Activated naive CD4-positive, alpha-beta T cell treated with anti-CD3 and anti-CD28 coated beads for 36 hours (primary cell): Measurements from ENCODE around the gene ATP11C. TPM values are rescaled to one million over a fixed set of nuclear protein-coding genes. Genes with fewer than 3 reads are reported as not detected.

Experiments
- CTCF ChIA-PET: fragments of 350-600 bp; sonication (Branson Sonifier 250); formaldehyde crosslinking; loops from one replicate; lab custom pipeline; 2021; ENCODE audit warnings: antibody characterized with exemption; lab: Charles Lee
- DNase-seq: peaks from one replicate; pipeline ENCODE4 v3.0.0-alpha.2; 2020
- H3K27ac Mint-ChIP-seq: one replicate; pipeline ENCODE4 v1.8.0; 2021; ENCODE audit warnings: mild to moderate bottlenecking, mixed read lengths
- H3K27me3 Mint-ChIP-seq: one replicate; pipeline ENCODE4 v1.8.0; 2021; ENCODE audit warnings: low read depth, mixed read lengths
- H3K36me3 Mint-ChIP-seq: one replicate; pipeline ENCODE4 v1.8.0; 2021; ENCODE audit warnings: low read depth, mixed read lengths
- H3K4me1 Mint-ChIP-seq: one replicate; pipeline ENCODE4 v1.8.0; 2021; ENCODE audit warnings: low read depth, mixed read lengths
- H3K4me3 Mint-ChIP-seq: one replicate; pipeline ENCODE4 v1.8.0; 2021; ENCODE audit warnings: mild to moderate bottlenecking, moderate library complexity, mixed read lengths
- H3K9me3 Mint-ChIP-seq: one replicate; pipeline ENCODE4 v1.8.0; 2021; ENCODE audit warnings: mixed read lengths
- intact Hi-C: fragments of 100-400 bp; cut with micrococcal nuclease; formaldehyde crosslinking; loops from one replicate; pipeline ENCODE4 v1.15.1; 2023
- total RNA-seq, 2 experiments: library from RNA; stranded (reverse); gene quantifications; one replicate each; pipeline ENCODE4 v1.2.3, GENCODE V29; 2021

Gene ATP11C
- total RNA-seq, 2 experiments from 2014 or later: 18.3 to 20.8 TPM

DNA sequence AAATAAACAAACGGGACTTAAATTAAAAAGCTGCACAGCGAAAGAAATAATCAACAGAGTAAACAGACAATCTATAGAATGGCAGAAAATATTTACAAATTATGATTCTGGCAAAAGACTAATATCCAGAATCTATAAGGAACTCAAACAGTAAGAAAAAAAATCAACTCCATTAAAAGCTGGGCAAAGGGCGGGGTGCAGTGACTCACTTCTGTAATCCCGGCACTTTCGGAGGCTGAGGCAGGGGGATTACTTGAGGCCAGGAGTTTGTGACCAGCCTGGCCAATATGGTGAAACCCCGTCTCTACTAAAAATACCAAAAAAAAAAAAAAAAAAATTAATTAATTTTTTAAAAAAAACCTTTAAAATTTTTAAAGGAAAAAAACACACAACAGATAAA lies 109.0 kb downstream of the ATP11C start:
- intact Hi-C loops: no loop called here
- CTCF ChIA-PET: no interaction called here
- peaks cover 3% of the 10 kb centered on the region for H3K36me3 Mint-ChIP-seq
- no peak for DNase-seq
- H3K4me1 Mint-ChIP-seq: peaks cover 7% of the 10 kb centered on the region
- no peaks in the 10 kb centered on the region for H3K27me3 Mint-ChIP-seq
- H3K9me3 Mint-ChIP-seq: no peaks in the 10 kb centered on the region
- no peak overlapping the region for H3K4me3 Mint-ChIP-seq
- no peak overlapping the region for H3K27ac Mint-ChIP-seq

GRCh38 chrX:139820358-139820984 lies 112.4 kb downstream of the ATP11C start:
- no peak overlapping the region for H3K27ac Mint-ChIP-seq
- DNase-seq: no peak
- no peaks in the 10 kb centered on the region for H3K27me3 Mint-ChIP-seq
- H3K36me3 Mint-ChIP-seq: peaks cover 11% of the 10 kb centered on the region
- CTCF ChIA-PET: no interaction called here
- peaks cover 26% of the 10 kb centered on the region for H3K4me1 Mint-ChIP-seq
- H3K4me3 Mint-ChIP-seq: no peak overlapping the region
- H3K9me3 Mint-ChIP-seq: no peaks in the 10 kb centered on the region
- intact Hi-C loops: no loop called here

- intact Hi-C loops: loop anchor here (5.0 kb wide), 1 partner anchor 116 kb away; the partner anchor contains the start of gene ATP11C
- H3K9me3 Mint-ChIP-seq: no peaks in the 10 kb centered on the region
- peaks cover 23% of the 10 kb centered on the region for H3K36me3 Mint-ChIP-seq
- peaks cover 26% of the 10 kb centered on the region for H3K4me1 Mint-ChIP-seq
- no peaks in the 10 kb centered on the region for H3K27me3 Mint-ChIP-seq
- no peak for DNase-seq
- no peak overlapping the region for H3K4me3 Mint-ChIP-seq
- CTCF ChIA-PET: interaction anchor here (0.5 kb wide), 1 partner anchor 38 kb away, joined by 4 read pairs; no protein-coding TSS in a partner anchor
- H3K27ac Mint-ChIP-seq: no peak overlapping the region
Observed at GRCh38 chrX:139816204-139816603, 116.6 kb downstream of the ATP11C start.

DNA sequence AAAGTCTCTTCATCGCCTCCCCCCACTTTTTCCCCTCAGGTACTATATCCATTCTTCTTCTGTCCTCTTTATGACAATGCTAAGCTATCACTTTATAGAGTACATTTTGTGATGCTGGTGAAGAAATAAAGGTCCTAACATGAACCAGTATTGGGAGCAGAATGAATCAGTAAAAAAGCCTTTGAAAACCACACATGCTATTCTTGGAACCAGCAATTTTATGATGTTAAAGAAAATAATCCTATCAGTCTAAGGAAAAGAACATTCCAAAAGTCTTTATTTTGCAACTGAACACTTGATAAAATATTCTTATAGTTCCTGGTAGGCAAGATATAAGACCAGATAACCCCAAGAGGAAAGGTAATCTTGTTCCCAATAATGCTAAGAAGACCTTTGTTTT lies 117.1 kb downstream of the ATP11C start:
- Mint-ChIP-seq H3K4me1 (peaks cover 26% of the 10 kb centered on the region), H3K27ac (no peak overlapping the region), H3K27me3 (no peaks in the 10 kb centered on the region), H3K36me3 (peaks cover 24% of the 10 kb centered on the region), H3K9me3 (no peaks in the 10 kb centered on the region), H3K4me3 (no peak overlapping the region)
- CTCF ChIA-PET: interaction anchor here (0.5 kb wide), 1 partner anchor 38 kb away, joined by 4 read pairs; no protein-coding TSS in a partner anchor
- intact Hi-C loops: loop anchor here (5.0 kb wide), 1 partner anchor 117 kb away; the partner anchor contains the start of gene ATP11C
- no peak for DNase-seq

DNA sequence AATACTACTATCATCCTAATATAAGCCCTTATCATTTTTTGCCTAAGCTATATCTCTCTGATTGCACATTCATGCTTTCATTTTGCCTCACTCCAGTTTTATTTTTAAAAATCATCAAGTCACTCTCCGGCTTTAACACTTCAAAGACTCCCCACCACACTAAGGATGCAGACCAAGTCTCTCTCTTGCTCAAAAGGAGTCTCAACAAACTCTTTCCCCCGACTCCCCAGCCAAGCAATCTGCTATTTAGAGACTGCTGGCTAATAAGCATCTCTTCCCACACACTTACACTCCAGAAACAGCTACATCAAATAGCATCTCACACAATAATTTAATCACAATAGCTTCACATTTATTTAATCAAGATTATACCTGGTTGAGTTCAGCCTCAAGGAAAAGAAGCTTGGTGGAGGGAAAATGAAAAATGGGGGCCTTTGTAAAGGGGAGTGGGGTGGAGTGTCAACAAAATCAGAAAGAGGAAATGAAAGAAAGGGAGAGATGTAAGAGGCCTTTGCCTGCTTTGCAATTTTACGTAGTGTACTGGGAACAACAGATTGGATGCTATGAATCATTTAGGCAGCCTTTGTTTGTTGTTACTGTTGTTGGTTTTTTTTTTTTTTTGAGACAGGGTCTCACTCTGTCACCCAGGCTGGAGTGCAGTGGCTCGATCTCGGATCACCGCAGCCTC lies 120.8 kb downstream of the ATP11C start:
- intact Hi-C loops: no loop called here
- DNase-seq: no peak
- no peaks in the 10 kb centered on the region for H3K9me3 Mint-ChIP-seq
- CTCF ChIA-PET: no interaction called here
- H3K4me3 Mint-ChIP-seq: no peak overlapping the region
- H3K27me3 Mint-ChIP-seq: no peaks in the 10 kb centered on the region
- H3K27ac Mint-ChIP-seq: no peak overlapping the region
- peaks cover 10% of the 10 kb centered on the region for H3K4me1 Mint-ChIP-seq
- H3K36me3 Mint-ChIP-seq: peaks cover 28% of the 10 kb centered on the region

- Mint-ChIP-seq H3K4me1 (no peaks in the 10 kb centered on the region), H3K4me3 (no peak overlapping the region), H3K27ac (no peak overlapping the region), H3K9me3 (no peaks in the 10 kb centered on the region), H3K27me3 (no peaks in the 10 kb centered on the region), H3K36me3 (peaks cover 19% of the 10 kb centered on the region)
- intact Hi-C loops: no loop called here
- CTCF ChIA-PET: no interaction called here
- DNase-seq: no peak
Observed at GRCh38 chrX:139804482-139804881, 128.4 kb downstream of the ATP11C start.

DNA sequence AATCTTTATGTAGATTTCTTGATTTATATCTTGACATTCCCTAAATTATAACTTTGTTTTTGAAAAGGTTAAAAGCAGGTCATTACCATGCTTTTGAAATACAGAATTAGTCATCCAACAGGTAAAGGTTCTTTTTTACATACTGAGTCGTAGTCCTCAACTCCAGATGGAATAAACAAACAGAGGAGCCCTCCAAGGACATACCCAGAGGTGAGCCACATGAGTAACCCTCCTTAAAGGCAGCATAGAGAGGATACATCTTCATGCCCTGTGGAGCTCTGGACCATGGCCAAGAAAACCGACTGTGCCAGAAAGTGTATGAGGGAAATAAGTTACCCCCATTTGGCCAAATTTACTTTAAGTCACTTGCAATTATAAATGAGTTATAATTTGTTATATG lies 129.6 kb downstream of the ATP11C start:
- CTCF ChIA-PET: no interaction called here
- H3K9me3 Mint-ChIP-seq: no peaks in the 10 kb centered on the region
- H3K4me1 Mint-ChIP-seq: no peaks in the 10 kb centered on the region
- no peaks in the 10 kb centered on the region for H3K27me3 Mint-ChIP-seq
- H3K4me3 Mint-ChIP-seq: no peak overlapping the region
- no peak overlapping the region for H3K27ac Mint-ChIP-seq
- peaks cover 18% of the 10 kb centered on the region for H3K36me3 Mint-ChIP-seq
- intact Hi-C loops: no loop called here
- DNase-seq: no peak

GRCh38 chrX:139802048-139802447 lies 130.8 kb downstream of the ATP11C start:
- Mint-ChIP-seq H3K27ac (no peak overlapping the region), H3K9me3 (no peaks in the 10 kb centered on the region), H3K4me3 (no peak overlapping the region), H3K27me3 (no peaks in the 10 kb centered on the region), H3K36me3 (peaks cover 14% of the 10 kb centered on the region), H3K4me1 (no peaks in the 10 kb centered on the region)
- CTCF ChIA-PET: no interaction called here
- intact Hi-C loops: no loop called here
- no peak for DNase-seq

- Mint-ChIP-seq H3K4me3 (no peak overlapping the region), H3K27ac (no peak overlapping the region), H3K36me3 (peaks cover 14% of the 10 kb centered on the region), H3K4me1 (no peaks in the 10 kb centered on the region), H3K27me3 (no peaks in the 10 kb centered on the region), H3K9me3 (no peaks in the 10 kb centered on the region)
- CTCF ChIA-PET: no interaction called here
- no peak for DNase-seq
- intact Hi-C loops: no loop called here
Observed at GRCh38 chrX:139801397-139801813, 131.4 kb downstream of the ATP11C start.

DNA sequence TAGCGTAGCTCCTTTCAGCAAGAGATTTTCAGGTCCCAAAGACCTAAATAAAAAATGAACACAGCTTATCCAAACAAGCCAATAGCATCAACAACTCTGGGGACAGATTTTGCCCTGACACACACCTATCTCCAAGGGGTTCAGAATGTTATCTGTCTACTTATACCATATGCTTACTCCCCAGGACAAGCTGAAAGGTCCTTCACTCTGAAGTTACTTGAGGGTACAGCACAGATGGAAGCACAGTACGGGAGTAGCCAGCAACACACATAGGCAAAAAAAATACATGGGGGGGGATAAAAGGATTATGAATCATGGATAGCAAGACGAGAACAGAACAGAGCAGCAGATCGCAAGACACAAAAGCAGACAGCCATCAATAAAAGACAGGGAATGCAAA lies 134.2 kb downstream of the ATP11C start:
- H3K9me3 Mint-ChIP-seq: no peaks in the 10 kb centered on the region
- H3K27me3 Mint-ChIP-seq: no peaks in the 10 kb centered on the region
- peaks cover 21% of the 10 kb centered on the region for H3K36me3 Mint-ChIP-seq
- H3K4me1 Mint-ChIP-seq: peaks cover 8% of the 10 kb centered on the region
- intact Hi-C loops: no loop called here
- no peak overlapping the region for H3K27ac Mint-ChIP-seq
- no peak overlapping the region for H3K4me3 Mint-ChIP-seq
- no peak for DNase-seq
- CTCF ChIA-PET: interaction anchor here (0.6 kb wide), 1 partner anchor 15 kb away, joined by 3 read pairs; no protein-coding TSS in a partner anchor

- H3K27ac Mint-ChIP-seq: no peak overlapping the region
- peaks cover 8% of the 10 kb centered on the region for H3K4me1 Mint-ChIP-seq
- no peaks in the 10 kb centered on the region for H3K27me3 Mint-ChIP-seq
- H3K36me3 Mint-ChIP-seq: peaks cover 15% of the 10 kb centered on the region
- no peaks in the 10 kb centered on the region for H3K9me3 Mint-ChIP-seq
- no peak for DNase-seq
- no peak overlapping the region for H3K4me3 Mint-ChIP-seq
- CTCF ChIA-PET: no interaction called here
- intact Hi-C loops: no loop called here
Observed at GRCh38 chrX:139795196-139795595, 137.7 kb downstream of the ATP11C start.

DNA sequence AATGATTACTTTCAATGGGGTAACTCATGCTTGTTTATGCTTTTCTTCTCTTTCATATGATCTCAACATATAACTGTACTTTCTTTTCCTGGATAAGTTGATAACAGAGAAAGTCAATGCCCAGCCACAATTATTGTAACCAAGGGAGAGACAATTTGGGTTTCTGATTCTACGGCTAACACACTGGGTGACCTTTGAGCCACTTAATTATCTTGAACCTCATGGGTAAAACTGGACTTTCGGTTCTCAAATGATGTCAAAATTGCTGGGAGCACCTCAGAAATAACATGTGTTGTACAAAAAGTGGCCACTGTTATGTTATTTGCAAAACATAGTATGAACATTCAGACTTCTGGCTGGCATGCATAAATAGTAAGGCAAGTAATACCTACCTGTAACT lies 145.3 kb downstream of the ATP11C start:
- intact Hi-C loops: no loop called here
- no peak overlapping the region for H3K4me3 Mint-ChIP-seq

GRCh38 chrX:139784807-139785206 lies 148.0 kb downstream of the ATP11C start:
- no peak overlapping the region for H3K27ac Mint-ChIP-seq
- H3K36me3 Mint-ChIP-seq: peaks cover 27% of the 10 kb centered on the region
- H3K27me3 Mint-ChIP-seq: no peaks in the 10 kb centered on the region
- H3K4me3 Mint-ChIP-seq: no peak overlapping the region
- H3K4me1 Mint-ChIP-seq: no peaks in the 10 kb centered on the region
- intact Hi-C loops: no loop called here
- H3K9me3 Mint-ChIP-seq: no peaks in the 10 kb centered on the region
- CTCF ChIA-PET: no interaction called here
- DNase-seq: no peak

More for the DNA sequence above, 145.3 kb downstream of the ATP11C start:
- Mint-ChIP-seq H3K27ac (no peak overlapping the region), H3K36me3 (peaks cover 17% of the 10 kb centered on the region), H3K27me3 (no peaks in the 10 kb centered on the region), H3K9me3 (no peaks in the 10 kb centered on the region), H3K4me1 (no peaks in the 10 kb centered on the region)
- no peak for DNase-seq
- CTCF ChIA-PET: no interaction called here
